Natural killer cell (primary cell): Measurements from ENCODE around the gene DNMT3L. TPM values are rescaled to one million over a fixed set of nuclear protein-coding genes. Genes with fewer than 3 reads are reported as not detected.
"Not testable (repeated sequence)": the region's sequence is repeated elsewhere in the genome, so short reads cannot be mapped to it uniquely, and the experiment has no call there.

Source experiments
- ATAC-seq, 3 donors: fragments of 150-1000 bp in 2 of 3; fragments of 200-7000 bp in 1 of 3; cut with Tn5 transposase; 1 replicate in 1 of 3; 2 replicates in 2 of 3; pipeline ENCODE4 v1.10.0; 2021; ENCODE audit warnings: mild to moderate bottlenecking in 2 of 3, moderate library complexity in 2 of 3
- DNase-seq, 2 donors: peaks; one replicate each; pipeline versions ENCODE4 v3.0.0 to v3.0.0-alpha.2; 2013 to 2021; ENCODE audit warnings: mixed read lengths in 1 of 2
- H3K27ac ChIP-seq: one replicate; pipeline ENCODE4 v1.5.1; 2013; ENCODE audit warnings: mild to moderate bottlenecking, low read length
- H3K27me3 ChIP-seq: one replicate; pipeline ENCODE4 v1.6.1; 2013; ENCODE audit warnings: low read length; ENCODE audit not compliant: control insufficient read depth, insufficient read depth
- H3K36me3 ChIP-seq: one replicate; pipeline ENCODE4 v1.6.1; 2013; ENCODE audit warnings: low read length; ENCODE audit not compliant: control insufficient read depth, insufficient read depth
- H3K4me1 ChIP-seq: one replicate; pipeline ENCODE4 v1.6.1; 2013; ENCODE audit warnings: low read length; ENCODE audit not compliant: control insufficient read depth, insufficient read depth
- H3K4me3 ChIP-seq: one replicate; pipeline ENCODE4 v1.5.1; 2013; ENCODE audit warnings: low read length
- H3K9me3 ChIP-seq: one replicate; pipeline ENCODE4 v1.6.1; 2013; ENCODE audit warnings: low read length; ENCODE audit not compliant: control insufficient read depth, insufficient read depth
- H3K27ac Mint-ChIP-seq, 2 donors: one replicate each; pipeline ENCODE4 v1.8.0; 2022; ENCODE audit warnings: mild to moderate bottlenecking in 2 of 2, mixed read lengths in 2 of 2, moderate library complexity in 1 of 2
- H3K27me3 Mint-ChIP-seq, 2 donors: one replicate each; pipeline ENCODE4 v1.8.0; 2022; ENCODE audit warnings: low read depth in 2 of 2, mixed read lengths in 2 of 2
- H3K36me3 Mint-ChIP-seq: one replicate; pipeline ENCODE4 v1.8.0; 2022; ENCODE audit warnings: mixed read lengths
- H3K4me1 Mint-ChIP-seq, 2 donors: one replicate each; pipeline ENCODE4 v1.8.0; 2022; ENCODE audit warnings: mixed read lengths in 2 of 2
- H3K4me3 Mint-ChIP-seq: one replicate; pipeline ENCODE4 v1.8.0; 2022; ENCODE audit warnings: mild to moderate bottlenecking, moderate library complexity, mixed read lengths
- H3K9me3 Mint-ChIP-seq, 2 donors: one replicate each; pipeline ENCODE4 v1.8.0; 2022; ENCODE audit warnings: mixed read lengths in 2 of 2
- CTCF ChIP-seq: fragments of 200-600 bp; IDR thresholded peaks from one replicate; pipeline ENCODE4 v1.8.0; 2022; ENCODE audit warnings: antibody characterized with exemption
- WGBS: methylation state at CpG from one replicate; pipeline ENCODE4 v1.1.7; 2013; ENCODE audit warnings: missing lambda C conversion rate; ENCODE audit not compliant: insufficient coverage; 5-methylcytosine and 5-hydroxymethylcytosine counted together
- intact Hi-C: fragments of 100-400 bp; cut with micrococcal nuclease; formaldehyde crosslinking; loops from one replicate; pipeline ENCODE4 v1.14.2; 2022
- total RNA-seq, 4 donors: library from RNA; stranded (reverse); fragments of 120-200 nt in 1 of 4; gene quantifications; one replicate each; pipeline versions ENCODE4 v1.2.3 to v1.2.4, GENCODE V29; 2013 to 2022

DNMT3L gene
- total RNA-seq, 3 donors from 2014 or later (not counting 1 experiment from before 2014, with no cell fraction given) = not detected

GRCh38 chr21:44305691-44306090, 44.0 kb upstream of the DNMT3L start:
- Mint-ChIP-seq H3K27ac (no peak overlapping the region), H3K4me3 (no peak overlapping the region), H3K36me3 (no peaks in the 10 kb centered on the region), H3K27me3 (no peaks in the 10 kb centered on the region), H3K9me3 (no peaks in the 10 kb centered on the region), H3K4me1 (peaks cover 4 to 44% of the 10 kb centered on the region in 2 donors)
- no peak for TF ChIP-seq CTCF
- Histone ChIP-seq H3K36me3 (peaks cover 7% of the 10 kb centered on the region), H3K4me3 (no peak overlapping the region), H3K4me1 (peaks cover 22% of the 10 kb centered on the region), H3K27ac (no peak overlapping the region), H3K27me3 (no peaks in the 10 kb centered on the region), H3K9me3 (no peaks in the 10 kb centered on the region)
- WGBS = 88% methylated on average over 9 of the region's 9 CpGs
- intact Hi-C loops = no loop called here
- DNase-seq = no peak
- no peak for ATAC-seq

- 81% methylated on average over 8 of the region's 8 CpGs for WGBS
- peak overlapping the region in 1 of 2 donors; percentile 45 for H3K27ac Mint-ChIP-seq
- H3K36me3 Mint-ChIP-seq = no peaks in the 10 kb centered on the region
- no peaks in the 10 kb centered on the region for H3K9me3 Mint-ChIP-seq
- intact Hi-C loops = no loop called here
- no peak overlapping the region for H3K4me3 ChIP-seq
- TF ChIP-seq CTCF = peak; percentile 14
- no peaks in the 10 kb centered on the region for H3K27me3 Mint-ChIP-seq
- H3K4me1 ChIP-seq = peaks cover 25% of the 10 kb centered on the region
- H3K27me3 ChIP-seq = no peaks in the 10 kb centered on the region
- peak overlapping the region; percentile 50 for H3K4me3 Mint-ChIP-seq
- H3K4me1 Mint-ChIP-seq = peaks cover 4 to 46% of the 10 kb centered on the region in 2 donors
- no peaks in the 10 kb centered on the region for H3K9me3 ChIP-seq
- ATAC-seq (peak in 2 of 3 donors; percentile 37 to 57), DNase-seq (peak in 1 of 2 donors; percentile 72)
- H3K27ac ChIP-seq = no peak overlapping the region
- H3K36me3 ChIP-seq = peaks cover 3% of the 10 kb centered on the region
Observed at GRCh38 chr21:44304877-44305293, 43.2 kb upstream of the DNMT3L start.

DNA sequence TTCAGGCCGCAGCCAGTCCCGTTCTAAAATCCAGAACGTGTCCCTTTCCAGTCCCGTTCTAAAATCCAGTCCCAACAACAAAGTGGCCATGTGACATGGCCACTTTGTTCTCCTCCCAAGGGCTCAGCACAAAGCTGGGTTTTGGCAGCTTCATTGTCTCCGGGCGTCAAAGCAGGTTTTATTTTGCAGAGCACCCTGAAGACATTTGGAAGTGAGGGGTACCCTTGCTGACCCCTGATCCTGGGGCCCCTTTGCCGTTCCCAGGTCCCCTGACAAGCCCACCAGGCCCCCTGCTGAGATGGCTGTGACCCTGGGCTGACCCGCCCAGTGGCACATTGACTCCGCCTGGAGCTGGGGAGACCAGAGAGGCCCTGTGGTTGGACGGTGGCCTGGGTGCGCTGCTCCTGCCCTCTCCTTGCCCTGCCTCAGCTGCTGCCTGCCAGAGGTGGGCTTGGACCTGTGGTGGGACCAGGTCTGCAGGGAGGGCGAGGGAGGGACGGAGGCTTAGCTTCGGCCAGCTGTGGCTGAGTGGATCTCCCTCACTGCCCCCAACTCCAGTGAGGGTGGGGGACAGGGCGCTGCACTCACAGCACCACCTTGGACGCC, 42.4 kb upstream of the DNMT3L start:
- H3K27me3 Mint-ChIP-seq = no peaks in the 10 kb centered on the region
- ATAC-seq (no peak), DNase-seq (no peak)
- no peak overlapping the region for H3K27ac ChIP-seq
- TF ChIP-seq CTCF = no peak
- WGBS = 93% methylated on average over 16 of the region's 16 CpGs
- H3K36me3 ChIP-seq = peaks cover 3% of the 10 kb centered on the region
- H3K4me1 ChIP-seq = peaks cover 29% of the 10 kb centered on the region
- H3K27ac Mint-ChIP-seq = no peak overlapping the region
- H3K9me3 ChIP-seq = no peaks in the 10 kb centered on the region
- no peak overlapping the region for H3K4me3 ChIP-seq
- H3K4me1 Mint-ChIP-seq = peaks cover 4 to 50% of the 10 kb centered on the region in 2 donors
- no peak overlapping the region for H3K4me3 Mint-ChIP-seq
- no peaks in the 10 kb centered on the region for H3K36me3 Mint-ChIP-seq
- H3K9me3 Mint-ChIP-seq = no peaks in the 10 kb centered on the region
- H3K27me3 ChIP-seq = no peaks in the 10 kb centered on the region
- intact Hi-C loops = no loop called here

DNA sequence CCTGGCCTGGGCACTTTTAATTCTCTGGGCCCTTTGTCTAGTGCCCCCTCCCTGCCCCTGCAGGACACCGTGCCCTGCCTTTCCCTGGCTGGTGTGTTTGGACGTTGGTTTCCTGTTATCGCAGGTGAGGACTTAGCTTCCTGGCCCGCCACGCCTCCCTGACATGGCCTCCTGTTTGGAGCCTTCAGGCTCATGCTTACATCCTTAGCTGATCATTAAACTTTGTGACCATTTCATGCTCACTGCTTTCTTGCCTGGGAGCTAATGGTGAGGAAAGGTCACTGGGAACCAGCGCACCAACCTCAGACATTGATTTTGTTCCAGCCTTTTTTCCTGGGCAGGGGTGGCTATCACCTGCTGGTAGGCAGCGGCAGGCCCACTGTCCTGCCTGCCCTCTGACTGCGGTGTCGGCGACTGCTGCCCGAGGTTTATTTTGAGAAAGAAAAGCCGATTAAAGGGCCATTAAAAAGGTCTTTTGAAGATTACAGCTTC, 41.8 kb upstream of the DNMT3L start:
- no peak overlapping the region for H3K27ac Mint-ChIP-seq
- peak overlapping the region; percentile 17 for H3K4me3 Mint-ChIP-seq
- peaks cover 31% of the 10 kb centered on the region for H3K4me1 ChIP-seq
- intact Hi-C loops = no loop called here
- no peak overlapping the region for H3K27ac ChIP-seq
- no peaks in the 10 kb centered on the region for H3K36me3 Mint-ChIP-seq
- 76% methylated on average over 12 of the region's 12 CpGs for WGBS
- H3K4me1 Mint-ChIP-seq = peaks cover 6 to 47% of the 10 kb centered on the region in 2 donors
- no peak for ATAC-seq
- no peaks in the 10 kb centered on the region for H3K27me3 Mint-ChIP-seq
- no peaks in the 10 kb centered on the region for H3K9me3 Mint-ChIP-seq
- DNase-seq = peak in 1 of 2 donors; percentile 32
- peaks cover 3% of the 10 kb centered on the region for H3K36me3 ChIP-seq
- no peak for TF ChIP-seq CTCF
- no peaks in the 10 kb centered on the region for H3K9me3 ChIP-seq
- H3K4me3 ChIP-seq = no peak overlapping the region
- no peaks in the 10 kb centered on the region for H3K27me3 ChIP-seq

GRCh38 chr21:44302573-44303401, 41.1 kb upstream of the DNMT3L start:
- H3K4me1 ChIP-seq = peaks cover 37% of the 10 kb centered on the region
- peaks cover 14 to 51% of the 10 kb centered on the region in 2 donors for H3K4me1 Mint-ChIP-seq
- H3K36me3 Mint-ChIP-seq, H3K27me3 Mint-ChIP-seq, H3K4me3 ChIP-seq, H3K27ac ChIP-seq, DNase-seq, H3K27me3 ChIP-seq, H3K9me3 Mint-ChIP-seq, H3K9me3 ChIP-seq, ATAC-seq, H3K36me3 ChIP-seq, intact Hi-C loops, H3K27ac Mint-ChIP-seq: not testable (repeated sequence)
- 82% methylated on average over 23 of the region's 23 CpGs for WGBS
- H3K4me3 Mint-ChIP-seq = peak overlapping the region; percentile 61
